ENCODE results near the gene IDH3A. TPM values are rescaled to one million over a fixed set of nuclear protein-coding genes. Genes with fewer than 3 reads are reported as not detected.

IDH3A gene
- total RNA-seq, 1 experiment from 2014 or later, result 115 TPM

- ATAC-seq, result no peak
- H3K27me3 ChIP-seq (ENCODE audit: insufficient read depth, low read length), result no peaks in the 10 kb centered on the region
- no TSS peak for BruUV-seq (replicated peaks)
- H3K9me3 ChIP-seq (ENCODE audit: control insufficient read depth in 1 of 2, insufficient read depth in 1 of 2, low read depth in 1 of 2, low read length in 2 of 2), result no peaks in the 10 kb centered on the region
- H3K79me2 ChIP-seq (ENCODE audit: insufficient read depth, low read length), result no peaks in the 10 kb centered on the region
- H3K4me1 ChIP-seq (ENCODE audit: control insufficient read depth in 1 of 2, insufficient read depth in 2 of 2, low read length in 2 of 2), result no peaks in the 10 kb centered on the region
- ChIA-PET RAD21 (ENCODE audit: low non-redundant PET in 1 of 2, low total read pairs in 2 of 2, uncharacterized antibody in 2 of 2, unreplicated experiment in 2 of 2) (no interaction called here), POLR2A (no interaction called here), CTCF (interaction anchor here (4.1 to 4.3 kb wide), 2 partner anchors 16 to 61 kb away, joined by 27 to 39 read pairs; no protein-coding TSS in a partner anchor)
- no peak overlapping the region for H2AFZ ChIP-seq (ENCODE audit: low read depth, low read length, poor library complexity, severe bottlenecking)
- no peak overlapping the region for H3K4me3 ChIP-seq (replicated peaks in 1 of 2; ENCODE audit: low read depth in 1 of 2, low read length in 2 of 2)
- H3K9ac ChIP-seq (ENCODE audit: low read length), result no peak overlapping the region
- no peak for DNase-seq (ENCODE audit: low read depth, low spot score)
- no peaks in the 10 kb centered on the region for H3K36me3 ChIP-seq (ENCODE audit: control insufficient read depth in 1 of 2, insufficient read depth in 2 of 2, low read length in 2 of 2)
- no peak overlapping the region for H3K27ac ChIP-seq (ENCODE audit: low read depth, low read length)
- intact Hi-C loops (cut with micrococcal nuclease), result no loop called here
- H4K20me1 ChIP-seq (ENCODE audit: insufficient read depth), result no peaks in the 10 kb centered on the region
- H3K4me2 ChIP-seq (ENCODE audit: low read length), result no peak overlapping the region
- no peaks in the 10 kb centered on the region for H3K9me2 ChIP-seq (ENCODE audit: insufficient read depth)
- TF ChIP-seq EZH2phosphoT487 (IDR thresholded peaks at IDR 0.05; ENCODE audit: borderline replicate concordance), result no peak
- TF ChIP-seq RAD21 (IDR thresholded peaks at IDR 0.05; ENCODE audit: low read depth), result no peak
- TF ChIP-seq, protein P1, sequence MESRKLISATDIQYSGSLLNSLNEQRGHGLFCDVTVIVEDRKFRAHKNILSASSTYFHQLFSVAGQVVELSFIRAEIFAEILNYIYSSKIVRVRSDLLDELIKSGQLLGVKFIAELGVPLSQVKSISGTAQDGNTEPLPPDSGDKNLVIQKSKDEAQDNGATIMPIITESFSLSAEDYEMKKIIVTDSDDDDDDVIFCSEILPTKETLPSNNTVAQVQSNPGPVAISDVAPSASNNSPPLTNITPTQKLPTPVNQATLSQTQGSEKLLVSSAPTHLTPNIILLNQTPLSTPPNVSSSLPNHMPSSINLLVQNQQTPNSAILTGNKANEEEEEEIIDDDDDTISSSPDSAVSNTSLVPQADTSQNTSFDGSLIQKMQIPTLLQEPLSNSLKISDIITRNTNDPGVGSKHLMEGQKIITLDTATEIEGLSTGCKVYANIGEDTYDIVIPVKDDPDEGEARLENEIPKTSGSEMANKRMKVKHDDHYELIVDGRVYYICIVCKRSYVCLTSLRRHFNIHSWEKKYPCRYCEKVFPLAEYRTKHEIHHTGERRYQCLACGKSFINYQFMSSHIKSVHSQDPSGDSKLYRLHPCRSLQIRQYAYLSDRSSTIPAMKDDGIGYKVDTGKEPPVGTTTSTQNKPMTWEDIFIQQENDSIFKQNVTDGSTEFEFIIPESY (IDR thresholded peaks at IDR 0.05; ENCODE audit: extremely low read depth, insufficient replicate concordance, low read length), result no peak
- TF ChIP-seq POLR2AphosphoS5 (IDR thresholded peaks at IDR 0.05; ENCODE audit: low read depth, low read length), result no peak
- TF ChIP-seq ATF3 (IDR thresholded peaks at IDR 0.05), result no peak
- TF ChIP-seq CBX3 (IDR thresholded peaks at IDR 0.05; ENCODE audit: low read depth), result no peak
- TF ChIP-seq JUND (IDR thresholded peaks at IDR 0.05), result no peak
- TF ChIP-seq, protein P2, sequence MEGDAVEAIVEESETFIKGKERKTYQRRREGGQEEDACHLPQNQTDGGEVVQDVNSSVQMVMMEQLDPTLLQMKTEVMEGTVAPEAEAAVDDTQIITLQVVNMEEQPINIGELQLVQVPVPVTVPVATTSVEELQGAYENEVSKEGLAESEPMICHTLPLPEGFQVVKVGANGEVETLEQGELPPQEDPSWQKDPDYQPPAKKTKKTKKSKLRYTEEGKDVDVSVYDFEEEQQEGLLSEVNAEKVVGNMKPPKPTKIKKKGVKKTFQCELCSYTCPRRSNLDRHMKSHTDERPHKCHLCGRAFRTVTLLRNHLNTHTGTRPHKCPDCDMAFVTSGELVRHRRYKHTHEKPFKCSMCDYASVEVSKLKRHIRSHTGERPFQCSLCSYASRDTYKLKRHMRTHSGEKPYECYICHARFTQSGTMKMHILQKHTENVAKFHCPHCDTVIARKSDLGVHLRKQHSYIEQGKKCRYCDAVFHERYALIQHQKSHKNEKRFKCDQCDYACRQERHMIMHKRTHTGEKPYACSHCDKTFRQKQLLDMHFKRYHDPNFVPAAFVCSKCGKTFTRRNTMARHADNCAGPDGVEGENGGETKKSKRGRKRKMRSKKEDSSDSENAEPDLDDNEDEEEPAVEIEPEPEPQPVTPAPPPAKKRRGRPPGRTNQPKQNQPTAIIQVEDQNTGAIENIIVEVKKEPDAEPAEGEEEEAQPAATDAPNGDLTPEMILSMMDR (IDR thresholded peaks at IDR 0.05 in 2 of 3, conservative IDR thresholded peaks at IDR 0.05 in 1 of 3; ENCODE audit: borderline replicate concordance in 1 of 3, insufficient read depth in 1 of 3, low read depth in 2 of 3, low read length in 2 of 3), result no peak
- TF ChIP-seq TCF7L2 (IDR thresholded peaks at IDR 0.05; ENCODE audit: borderline replicate concordance, extremely low read depth, insufficient read depth, insufficient read length), result no peak
- no peak for TF ChIP-seq ZFX (IDR thresholded peaks at IDR 0.05)
- no peak for TF ChIP-seq MAX (IDR thresholded peaks at IDR 0.05)
- no peak for TF ChIP-seq YY1 (IDR thresholded peaks at IDR 0.05; ENCODE audit: extremely low read depth, insufficient replicate concordance, low read depth, low read length)
- TF ChIP-seq SP1 (IDR thresholded peaks at IDR 0.05; ENCODE audit: low read depth), result no peak
- no peak for TF ChIP-seq SRF (IDR thresholded peaks at IDR 0.05; ENCODE audit: low read depth)
- no peak for TF ChIP-seq EZH2 (IDR thresholded peaks at IDR 0.05)
- no peak for TF ChIP-seq POLR2A (IDR thresholded peaks at IDR 0.05; ENCODE audit: borderline replicate concordance, extremely low read depth, insufficient read depth, insufficient read length)
Measured at GRCh38 chr15:78179286-78179840, 30.2 kb downstream of the IDH3A start.
